IMR-90 (cell line): ENCODE results near the gene DTD1. TPM values are rescaled to one million over a fixed set of nuclear protein-coding genes. Genes with fewer than 3 reads are reported as not detected.

Experiments used
- ATAC-seq: fragments of 200-7000 bp; cut with Tn5 transposase; 2 replicates; pipeline ENCODE4 v1.9.1; 2020; ENCODE audit warnings: low read depth, mild to moderate bottlenecking, moderate library complexity
- BruUV-seq: library from RNA; stranded (reverse); fragments of 400-500 nt; replicated peaks from 2 replicates; lab custom pipeline; 2021; lab: Mats Ljungman, UMichigan
- CTCF ChIA-PET: fragments of 300-600 bp; formaldehyde crosslinking; extraction: SDS; loops from one replicate; lab custom pipeline; 2021; ENCODE audit warnings: antibody characterized with exemption; lab: Yijun Ruan, JAX
- POLR2A ChIA-PET: fragments of 300-600 bp; sonication (Branson Sonifier 250); formaldehyde crosslinking; loops from one replicate; lab custom pipeline; 2022; ENCODE audit warnings: antibody characterized with exemption; ENCODE audit not compliant: unreplicated experiment; lab: Charles Lee
- DNase-seq: peaks from one replicate; pipeline ENCODE4 v3.0.0; 2013
- H2AFZ ChIP-seq: replicated peaks from 2 replicates; pipeline ENCODE3; 2013; ENCODE audit warnings: low read length, mild to moderate bottlenecking; ENCODE audit not compliant: poor library complexity
- H2AK5ac ChIP-seq: 2 replicates; pipeline ENCODE4 v1.6.1; 2013; ENCODE audit warnings: low read depth, low read length, inconsistent platforms
- H2AK9ac ChIP-seq: replicated peaks from 2 replicates; pipeline ENCODE3; 2013; ENCODE audit warnings: mild to moderate bottlenecking, low read depth, low read length, moderate library complexity; ENCODE audit not compliant: poor library complexity
- H2BK120ac ChIP-seq: 2 replicates; pipeline ENCODE4 v1.6.1; 2013; ENCODE audit warnings: low read depth, low read length, inconsistent platforms
- H2BK15ac ChIP-seq: 3 replicates; pipeline ENCODE4 v1.6.1; 2013; ENCODE audit warnings: low read depth, low read length, inconsistent platforms
- H2BK20ac ChIP-seq: 2 replicates; pipeline ENCODE4 v1.6.1; 2013; ENCODE audit warnings: low read depth, mild to moderate bottlenecking, inconsistent platforms, low read length, moderate library complexity
- H2BK5ac ChIP-seq: 2 replicates; pipeline ENCODE4 v1.6.1; 2013; ENCODE audit warnings: mild to moderate bottlenecking, low read depth, low read length, inconsistent platforms; ENCODE audit not compliant: poor library complexity, severe bottlenecking
- H3K14ac ChIP-seq: replicated peaks from 2 replicates; pipeline ENCODE4 v1.6.1; 2013; ENCODE audit warnings: low read depth, low read length, inconsistent platforms
- H3K18ac ChIP-seq: 2 replicates; pipeline ENCODE4 v1.6.1; 2013; ENCODE audit warnings: low read depth, low read length, control low read depth
- H3K23ac ChIP-seq: 2 replicates; pipeline ENCODE4 v1.6.1; 2013; ENCODE audit warnings: low read depth, low read length, inconsistent platforms
- H3K27ac ChIP-seq: 2 replicates; pipeline ENCODE4 v1.5.1; 2013; ENCODE audit warnings: mild to moderate bottlenecking, control low read depth, low read length; ENCODE audit not compliant: insufficient read depth
- H3K27me3 ChIP-seq: 2 replicates; pipeline ENCODE4 v1.6.1; 2013; ENCODE audit warnings: low read length; ENCODE audit not compliant: control insufficient read depth, insufficient read depth
- H3K36me3 ChIP-seq: 2 replicates; pipeline ENCODE4 v1.6.1; 2013; ENCODE audit warnings: low read length, mixed read lengths; ENCODE audit not compliant: control insufficient read depth, insufficient read depth
- H3K4ac ChIP-seq: 2 replicates; pipeline ENCODE4 v1.6.1; 2013; ENCODE audit warnings: low read depth, low read length, inconsistent platforms
- H3K4me1 ChIP-seq: 2 replicates; pipeline ENCODE4 v1.6.1; 2013; ENCODE audit warnings: low read length, mixed read lengths; ENCODE audit not compliant: control insufficient read depth, insufficient read depth
- H3K4me2 ChIP-seq: 2 replicates; pipeline ENCODE4 v1.6.1; 2013; ENCODE audit warnings: low read depth, mild to moderate bottlenecking, control low read depth, low read length, moderate library complexity
- H3K4me3 ChIP-seq: 2 replicates; pipeline ENCODE4 v1.5.1; 2013; ENCODE audit warnings: low read depth, mild to moderate bottlenecking, control low read depth, low read length, moderate library complexity; ENCODE audit not compliant: insufficient read depth
- H3K56ac ChIP-seq: 2 replicates; pipeline ENCODE4 v1.6.1; 2013; ENCODE audit warnings: low read length, inconsistent platforms; ENCODE audit not compliant: insufficient read depth; ENCODE audit errors: extremely low read depth
- H3K79me1 ChIP-seq, 2 experiments: 2 replicates each; pipeline ENCODE4 v1.6.1; 2013; ENCODE audit warnings: low read length in 2 of 2, inconsistent platforms in 1 of 2, low read depth in 1 of 2
- H3K9ac ChIP-seq: 2 replicates; pipeline ENCODE4 v1.6.1; 2013; ENCODE audit warnings: low read depth, low read length, control low read depth
- H3K9me1 ChIP-seq: 2 replicates; pipeline ENCODE4 v1.6.1; 2013; ENCODE audit warnings: low read length, inconsistent platforms; ENCODE audit not compliant: insufficient read depth
- H3K9me3 ChIP-seq: 2 replicates; pipeline ENCODE4 v1.6.1; 2013; ENCODE audit warnings: low read length; ENCODE audit not compliant: control insufficient read depth, insufficient read depth
- H4K20me1 ChIP-seq: 2 replicates; pipeline ENCODE4 v1.6.1; 2013; ENCODE audit warnings: low read length, inconsistent platforms; ENCODE audit not compliant: insufficient read depth
- H4K5ac ChIP-seq: 2 replicates; pipeline ENCODE4 v1.6.1; 2013; ENCODE audit warnings: mild to moderate bottlenecking, low read depth, low read length, control low read depth
- H4K8ac ChIP-seq, 2 experiments: 2 replicates each; pipeline ENCODE4 v1.6.1; 2013; ENCODE audit warnings: low read depth in 2 of 2, low read length in 2 of 2, control low read depth in 1 of 2, inconsistent platforms in 1 of 2
- H4K91ac ChIP-seq: 2 replicates; pipeline ENCODE4 v1.6.1; 2013; ENCODE audit warnings: low read depth, low read length, inconsistent platforms; ENCODE audit not compliant: insufficient read depth
- CEBPB ChIP-seq: IDR thresholded peaks from 2 replicates; pipeline ENCODE4 v1.6.1; 2012; ENCODE audit warnings: low read depth, low read length, improper control_type of control experiment
- CTCF ChIP-seq: conservative IDR thresholded peaks from 2 replicates; pipeline ENCODE4 v1.5.1; 2012; ENCODE audit warnings: mild to moderate bottlenecking, low read depth, low read length, improper control_type of control experiment
- ELK1 ChIP-seq: fragments of 150-350 bp; IDR thresholded peaks from 2 replicates; pipeline ENCODE4 v1.6.1; 2016; ENCODE audit warnings: low read depth, mild to moderate bottlenecking, low read length, moderate library complexity, borderline replicate concordance
- FOS ChIP-seq: fragments of 150-350 bp; IDR thresholded peaks from 2 replicates; pipeline ENCODE4 v1.6.1; 2016; ENCODE audit warnings: low read depth, low read length
- MAZ ChIP-seq: IDR thresholded peaks from 2 replicates; pipeline ENCODE4 v1.6.1; 2012; ENCODE audit warnings: low read depth, mild to moderate bottlenecking, low read length, improper control_type of control experiment, moderate library complexity, borderline replicate concordance
- MXI1 ChIP-seq: IDR thresholded peaks from 2 replicates; pipeline ENCODE4 v1.6.1; 2012; ENCODE audit warnings: low read depth, mild to moderate bottlenecking, low read length, moderate library complexity, borderline replicate concordance
- NFE2L2 ChIP-seq: fragments of 150-350 bp; IDR thresholded peaks from 2 replicates; pipeline ENCODE4 v1.6.1; 2016; ENCODE audit warnings: low read depth, mild to moderate bottlenecking, low read length
- POLR2A ChIP-seq: IDR thresholded peaks from 2 replicates; pipeline ENCODE4 v1.6.1; 2012; ENCODE audit warnings: mild to moderate bottlenecking, low read depth, low read length
- RAD21 ChIP-seq: IDR thresholded peaks from 2 replicates; pipeline ENCODE4 v1.6.1; 2012; ENCODE audit warnings: low read length, improper control_type of control experiment
- RFX5 ChIP-seq: IDR thresholded peaks from 2 replicates; pipeline ENCODE4 v1.8.0; 2012; ENCODE audit warnings: low read depth, mild to moderate bottlenecking, low read length, moderate library complexity
- SMC3 ChIP-seq: fragments of 150-350 bp; IDR thresholded peaks from 2 replicates; pipeline ENCODE4 v1.6.1; 2016; ENCODE audit warnings: low read depth, mild to moderate bottlenecking, antibody characterized with exemption, low read length, moderate library complexity
- USF2 ChIP-seq: fragments of 150-350 bp; IDR thresholded peaks from 2 replicates; pipeline ENCODE4 v1.6.1; 2017; ENCODE audit warnings: mild to moderate bottlenecking, antibody characterized with exemption, low read length, low read depth
- WGBS, 2 experiments: methylation state at CpG; one replicate each; pipeline versions ENCODE4 v1.1.5 to v1.1.7; 2013; ENCODE audit warnings: missing lambda C conversion rate in 2 of 2; ENCODE audit not compliant: insufficient read length in 1 of 2; ENCODE audit errors: extremely low coverage in 2 of 2; 5-methylcytosine and 5-hydroxymethylcytosine counted together
- dilution Hi-C: fragments of 300-500 bp; cut with HindIII; formaldehyde crosslinking; loops from one replicate; pipeline ENCODE4 v1.14.3; 2018; ENCODE audit warnings: low sequenced_read_pairs; ENCODE audit not compliant: unreplicated experiment
- in situ Hi-C: fragments of 300-500 bp; cut with MboI; formaldehyde crosslinking; loops from 3 replicates; pipeline ENCODE4 v1.14.3; 2019; ENCODE audit warnings: low sequenced_read_pairs, inconsistent platforms, mixed read lengths
- intact Hi-C: fragments of 100-400 bp; cut with micrococcal nuclease; formaldehyde crosslinking; loops from 2 replicates; pipeline ENCODE4 v1.10.0; 2022
- polyA plus RNA-seq, 3 experiments: library from polyadenylated mRNA; depleted of rRNA; stranded (reverse); fragments of >200 nt; gene quantifications; 2 replicates each; pipeline ENCODE4 v1.2.3, GENCODE V29; 2012; ENCODE audit warnings: low replicate concordance in 1 of 3
- total RNA-seq: library from RNA; depleted of rRNA; stranded (reverse); fragments of >200 nt; gene quantifications from 2 replicates; pipeline ENCODE4 v1.2.3, GENCODE V29; 2012

DTD1 gene
- total and polyA plus RNA-seq, 2 of the 4 experiments (the other 2 are of a cell fraction): 73.1 to 101 TPM

GRCh38 chr20:18662279-18663040, 74.6 kb downstream of the DTD1 start:
- 89% methylated on average over 3 of the region's 6 CpGs; no CpG with 5 or more reads in 1 of the 2 experiments for WGBS, 2 experiments
- no peak overlapping the region for H3K56ac ChIP-seq
- H3K18ac ChIP-seq: no peak overlapping the region
- no peak overlapping the region for H2AFZ ChIP-seq
- BruUV-seq: no TSS peak
- no peak overlapping the region for H3K4me2 ChIP-seq
- H3K14ac ChIP-seq: no peak overlapping the region
- ATAC-seq (no peak), DNase-seq (no peak)
- H2BK20ac ChIP-seq: no peak overlapping the region
- H3K23ac ChIP-seq: no peak overlapping the region
- dilution Hi-C loops: no loop called here
- ChIA-PET CTCF (no interaction called here), POLR2A (no interaction called here)
- no peak overlapping the region for H4K8ac ChIP-seq
- H3K4ac ChIP-seq: no peak overlapping the region
- no peak overlapping the region for H2AK9ac ChIP-seq
- H2BK15ac ChIP-seq: no peak overlapping the region
- H2BK5ac ChIP-seq: no peak overlapping the region
- no peaks in the 10 kb centered on the region for H3K27me3 ChIP-seq
- H3K79me1 ChIP-seq: peaks cover 10 to 12% of the 10 kb centered on the region in 2 experiments; a peak in 3 of 4 replicates
- H3K9me1 ChIP-seq: peaks cover 10% of the 10 kb centered on the region; the same call in 1 of the 2 replicates
- H4K5ac ChIP-seq: no peak overlapping the region
- no peak overlapping the region for H4K91ac ChIP-seq
- H4K20me1 ChIP-seq: peaks cover 3% of the 10 kb centered on the region; the same call in 1 of the 2 replicates
- H3K36me3 ChIP-seq: no peaks in the 10 kb centered on the region; the same call in 1 of the 2 replicates
- intact Hi-C loops: no loop called here
- no peak overlapping the region for H3K4me3 ChIP-seq
- no peaks in the 10 kb centered on the region for H3K9me3 ChIP-seq
- no peak overlapping the region for H2AK5ac ChIP-seq
- H3K27ac ChIP-seq: no peak overlapping the region
- H3K4me1 ChIP-seq: peaks cover 6% of the 10 kb centered on the region
- in situ Hi-C loops: no loop called here
- no peak overlapping the region for H3K9ac ChIP-seq
- no peak for TF ChIP-seq RFX5
- TF ChIP-seq USF2: no peak
- TF ChIP-seq CEBPB: no peak
- no peak for TF ChIP-seq FOS
- TF ChIP-seq CTCF: no peak
- no peak for TF ChIP-seq MXI1
- TF ChIP-seq ELK1: no peak
- TF ChIP-seq POLR2A: no peak
- no peak for TF ChIP-seq SMC3
- no peak for TF ChIP-seq NFE2L2
- no peak for TF ChIP-seq MAZ
- TF ChIP-seq RAD21: no peak
- H2BK120ac ChIP-seq: no peak overlapping the region
